GM19239 (cell line): ENCODE results near the gene IGSF9.

Experiments
- DNase-seq: peaks from one replicate; pipeline ENCODE4 v3.0.0; 2011; ENCODE audit warnings: low spot score; ENCODE audit not compliant: insufficient read length
- FAIRE-seq: peaks from 2 replicates; lab custom pipeline; 2011; peaks lifted over from hg19 to GRCh38; lab: Jason Lieb, UNC

The IGSF9 gene

GRCh38 chr1:159973350-159973940, 28.0 kb upstream of the IGSF9 start:
- FAIRE-seq: no peak
- no peak for DNase-seq

GRCh38 chr1:159972443-159973205, 27.2 kb upstream of the IGSF9 start:
- no peak for DNase-seq
- FAIRE-seq: no peak

GRCh38 chr1:159970932-159971342, 25.5 kb upstream of the IGSF9 start:
- DNase-seq: no peak
- FAIRE-seq: no peak

- FAIRE-seq (no peak), DNase-seq (no peak)
These were observed 23.5 kb upstream of the IGSF9 start for GRCh38 chr1:159968901-159969300.

GRCh38 chr1:159965263-159965662, 19.9 kb upstream of the IGSF9 start:
- no peak for DNase-seq
- FAIRE-seq: no peak

GRCh38 chr1:159964144-159964543, 18.7 kb upstream of the IGSF9 start:
- DNase-seq: no peak
- FAIRE-seq: no peak

- DNase-seq (no peak), FAIRE-seq (no peak)
These were observed 16.8 kb upstream of the IGSF9 start for GRCh38 chr1:159962176-159962575.

GRCh38 chr1:159961636-159962035, 16.2 kb upstream of the IGSF9 start:
- no peak for FAIRE-seq
- DNase-seq: no peak

GRCh38 chr1:159960721-159961381, 15.4 kb upstream of the IGSF9 start:
- DNase-seq: no peak
- no peak for FAIRE-seq

GRCh38 chr1:159959451-159959850, 14.0 kb upstream of the IGSF9 start:
- FAIRE-seq: no peak

GRCh38 chr1:159958719-159959380, 13.4 kb upstream of the IGSF9 start:
- FAIRE-seq: peak; percentile 72
- DNase-seq: no peak

More at GRCh38 chr1:159959451-159959850, 14.0 kb upstream of the IGSF9 start:
- DNase-seq: no peak

- FAIRE-seq: no peak
- DNase-seq: no peak
These were observed 12.4 kb upstream of the IGSF9 start for GRCh38 chr1:159957824-159958268.

- FAIRE-seq (no peak), DNase-seq (no peak)
These were observed 10.0 kb upstream of the IGSF9 start for GRCh38 chr1:159955456-159955855.

GRCh38 chr1:159953536-159954515, 8.4 kb upstream of the IGSF9 start, which contains the start of gene SLAMF9:
Gene SLAMF9 (minus strand): TSS chr1:159954237. CDS start chr1:159954137, 100 bp downstream.
- no peak for FAIRE-seq
- DNase-seq: no peak

GRCh38 chr1:159952932-159953331, 7.5 kb upstream of the IGSF9 start:
- no peak for DNase-seq
- FAIRE-seq: no peak

GRCh38 chr1:159951551-159951950, 6.1 kb upstream of the IGSF9 start:
- FAIRE-seq: no peak
- no peak for DNase-seq

- no peak for FAIRE-seq
- no peak for DNase-seq
These were observed 5.6 kb upstream of the IGSF9 start for GRCh38 chr1:159951016-159951415.

- FAIRE-seq (no peak), DNase-seq (no peak)
These were observed 4.6 kb upstream of the IGSF9 start for GRCh38 chr1:159949981-159950381.

GRCh38 chr1:159949123-159949522, 3.7 kb upstream of the IGSF9 start:
- DNase-seq (no peak), FAIRE-seq (no peak)
